Activated effector memory CD4-positive, alpha-beta T cell treated with Interleukin-2 at 50 U/mL for 16 hours (primary cell): Measurements from ENCODE around the gene LHPP.
"Not testable (repeated sequence)": the region's sequence is repeated elsewhere in the genome, so short reads cannot be mapped to it uniquely, and the experiment has no call there.

ENCODE experiments used
- DNase-seq: peaks from one replicate; pipeline ENCODE4 v3.0.0-alpha.2; 2020

LHPP gene

GRCh38 chr10:124461642-124462347 lies at the start of gene LHPP:
LHPP (plus strand) TSS chr10:124461823; CDS start chr10:124461863, 40 bp downstream.
- DNase-seq = peak; percentile 85

- DNase-seq = no peak
Observed at GRCh38 chr10:124414076-124414475, 47.5 kb upstream of the LHPP start.

DNA sequence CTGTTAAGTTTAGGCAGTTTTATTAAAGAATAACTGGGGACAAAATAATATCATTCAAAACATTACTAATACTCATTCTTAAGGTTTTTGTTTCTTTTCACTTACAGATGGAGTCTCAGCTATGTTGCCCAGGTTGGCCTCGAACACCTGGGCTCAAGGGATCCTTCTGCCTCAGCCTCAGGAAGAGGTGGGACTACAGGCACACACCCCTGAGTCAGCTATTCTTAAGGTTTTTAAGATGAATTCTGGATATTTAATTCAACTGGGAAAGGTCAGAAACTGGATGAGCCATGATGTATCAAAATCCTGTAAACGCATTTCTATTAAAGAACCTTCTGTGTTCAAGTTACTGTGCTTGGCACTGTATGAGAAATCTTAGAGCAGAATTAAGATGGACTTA lies 46.4 kb upstream of the LHPP start:
- no peak for DNase-seq

- DNase-seq = no peak
Observed at GRCh38 chr10:124416733-124417132, 44.9 kb upstream of the LHPP start.

DNA sequence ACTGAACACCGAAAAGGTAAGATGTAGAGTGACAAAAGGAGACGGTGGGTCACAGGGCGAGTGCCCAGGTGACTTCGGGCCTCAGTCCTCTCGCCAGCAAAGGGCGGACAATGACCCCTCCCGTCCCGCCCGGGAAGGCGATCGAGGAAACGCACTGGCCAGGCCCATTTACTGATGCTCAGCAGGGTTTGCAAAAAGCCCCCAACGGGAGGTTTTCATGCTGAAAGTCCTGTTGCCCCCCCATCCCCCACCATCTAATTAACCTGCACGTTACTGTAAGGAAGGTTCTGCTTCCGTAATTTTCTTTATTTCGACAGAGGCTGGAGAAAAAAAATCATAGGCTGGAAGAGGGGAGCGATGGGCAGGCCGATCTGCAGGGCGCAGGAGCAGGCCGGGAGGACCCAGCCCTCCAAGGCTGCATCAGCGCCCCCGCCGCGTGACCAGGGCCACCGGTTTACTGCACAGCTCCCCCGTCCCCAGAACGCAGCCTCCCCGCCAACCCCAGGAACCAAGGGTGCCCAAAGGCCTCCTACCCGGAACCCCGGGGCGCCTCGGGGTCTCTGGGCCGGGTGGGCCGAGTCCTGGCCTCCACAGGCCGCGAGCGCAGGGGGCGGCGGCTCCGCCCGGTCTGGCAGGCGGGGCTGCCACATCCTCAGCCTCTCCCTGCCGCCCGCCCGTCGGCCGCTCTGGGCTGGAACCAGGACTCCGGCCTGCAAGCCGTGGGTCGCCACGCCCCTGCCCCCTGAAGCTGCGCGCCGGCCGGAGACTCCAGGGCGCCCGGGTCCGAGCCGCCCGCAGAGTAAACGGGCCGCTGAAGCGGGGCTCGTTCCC lies 43.5 kb upstream of the LHPP start:
- DNase-seq = peak; percentile 23

GRCh38 chr10:124418726-124419501 lies 42.7 kb upstream of the LHPP start, which contains the start of gene OAT:
OAT (minus strand) TSS chr10:124418923; CDS start chr10:124412171, 6,752 bp downstream.
- peak; percentile 94 for DNase-seq

- DNase-seq = no peak
Observed at GRCh38 chr10:124419635-124420034, 42.0 kb upstream of the LHPP start.

DNA sequence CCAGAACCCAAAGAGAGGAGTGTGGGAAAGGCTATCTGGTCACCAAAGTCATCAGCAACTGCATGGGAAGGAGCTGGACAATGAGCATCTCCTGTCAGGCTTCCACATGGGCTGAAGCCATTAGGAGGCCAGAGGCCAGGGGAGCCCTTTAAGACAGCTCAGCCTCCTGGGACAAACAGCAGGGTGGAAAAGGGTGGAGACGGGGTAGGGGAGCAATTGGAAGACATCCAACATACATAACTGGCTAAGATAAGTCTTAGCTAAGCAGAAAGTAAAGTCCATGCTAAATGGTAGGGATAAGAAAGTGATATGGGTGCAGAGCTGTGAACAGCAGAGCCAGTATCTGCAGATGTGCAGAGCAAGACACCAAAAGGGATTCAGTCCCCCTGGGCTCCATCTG lies 41.4 kb upstream of the LHPP start:
- DNase-seq = no peak

DNA sequence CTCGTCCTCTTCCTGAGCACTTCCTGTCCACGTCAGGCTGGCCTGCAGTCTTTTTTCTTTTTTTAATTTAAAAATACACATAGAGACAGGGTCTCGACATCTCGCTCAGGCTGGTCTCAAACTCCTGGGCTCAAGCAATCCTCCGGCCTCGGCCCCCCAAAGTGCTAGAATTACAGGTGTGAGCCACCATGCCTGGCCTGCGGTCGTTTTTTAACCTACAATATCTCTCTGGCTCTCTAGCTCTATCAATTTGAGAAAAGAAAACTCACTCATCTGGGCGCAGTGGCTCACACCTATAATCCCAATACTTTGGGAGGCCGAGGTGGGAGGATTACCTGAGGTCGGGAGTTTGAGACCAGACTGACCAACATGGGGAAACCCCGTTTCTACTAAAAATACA lies 38.9 kb upstream of the LHPP start:
- DNase-seq = no peak

DNA sequence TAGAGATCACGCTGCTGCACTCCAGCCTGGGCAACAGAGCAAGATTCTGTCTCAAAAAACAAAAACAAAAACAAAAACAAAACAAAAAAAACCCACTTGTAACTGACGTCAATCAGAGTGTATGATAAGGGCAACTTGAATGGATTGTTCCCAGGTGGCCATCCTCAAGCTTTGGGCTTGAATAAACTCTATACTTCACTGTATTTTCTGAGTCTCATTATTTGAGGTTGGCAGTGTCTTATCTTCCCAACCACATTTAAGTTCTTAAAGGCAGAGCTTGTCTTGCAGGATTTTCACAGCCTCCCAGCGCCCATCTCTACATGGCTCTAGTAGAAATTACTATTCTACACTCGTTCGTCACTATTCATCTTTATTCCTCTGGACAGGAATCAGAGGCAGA lies 37.8 kb upstream of the LHPP start:
- DNase-seq = no peak

GRCh38 chr10:124425227-124425962 lies 36.2 kb upstream of the LHPP start:
- DNase-seq = no peak

DNA sequence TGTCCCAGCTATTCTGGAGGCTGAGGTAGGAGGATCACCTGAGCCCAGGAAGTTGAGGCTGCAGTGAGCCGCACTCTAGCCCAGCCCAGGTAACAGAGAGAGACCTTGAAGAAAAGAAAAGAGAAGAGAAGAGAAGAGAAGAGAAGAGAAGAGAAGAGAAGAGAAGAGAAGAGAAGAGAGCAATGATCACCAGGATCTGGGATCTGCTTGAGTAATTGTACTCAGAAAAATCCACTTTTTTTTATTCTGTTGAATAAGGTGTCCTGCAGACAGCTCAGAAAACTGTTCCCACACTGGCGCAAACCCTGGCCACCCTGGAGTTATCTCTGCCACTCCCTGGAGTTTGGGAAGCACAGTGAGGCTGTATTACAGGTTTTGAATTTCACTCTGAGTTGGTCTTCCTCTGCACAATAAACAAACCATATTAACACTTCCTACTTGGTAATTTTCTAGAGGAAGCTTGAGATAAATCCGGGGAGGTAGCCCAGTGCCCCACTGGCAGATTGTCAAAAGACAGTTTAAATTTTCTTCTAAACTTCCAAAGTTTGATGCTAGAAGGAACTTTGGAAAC lies 33.3 kb upstream of the LHPP start:
- no peak for DNase-seq

DNA sequence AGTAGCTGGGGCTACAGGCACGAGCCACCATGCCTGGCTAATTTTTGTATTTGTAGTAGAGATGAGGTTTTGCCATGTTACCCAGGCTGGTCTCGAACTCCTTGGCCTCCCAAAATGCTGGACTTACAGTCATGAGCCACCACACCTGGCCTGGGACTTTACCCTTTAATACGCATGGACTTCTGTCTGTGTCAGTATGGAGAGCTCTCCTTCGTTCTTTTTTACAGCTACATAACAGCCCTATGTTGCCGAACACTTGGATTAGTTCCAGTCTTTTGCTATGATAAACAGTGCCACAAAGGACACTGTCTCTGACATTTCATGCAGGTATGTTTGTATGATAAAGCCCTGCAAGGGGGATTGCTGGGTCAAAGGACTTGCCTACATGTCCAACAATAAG lies 32.0 kb upstream of the LHPP start:
- no peak for DNase-seq

- DNase-seq = no peak
Observed at GRCh38 chr10:124430077-124430476, 31.5 kb upstream of the LHPP start.

GRCh38 chr10:124433461-124433860 lies 28.2 kb upstream of the LHPP start:
- no peak for DNase-seq

- DNase-seq = not testable (repeated sequence)
Observed at GRCh38 chr10:124435683-124436082, 25.9 kb upstream of the LHPP start.

GRCh38 chr10:124436191-124436638 lies 25.4 kb upstream of the LHPP start:
- DNase-seq = no peak

DNA sequence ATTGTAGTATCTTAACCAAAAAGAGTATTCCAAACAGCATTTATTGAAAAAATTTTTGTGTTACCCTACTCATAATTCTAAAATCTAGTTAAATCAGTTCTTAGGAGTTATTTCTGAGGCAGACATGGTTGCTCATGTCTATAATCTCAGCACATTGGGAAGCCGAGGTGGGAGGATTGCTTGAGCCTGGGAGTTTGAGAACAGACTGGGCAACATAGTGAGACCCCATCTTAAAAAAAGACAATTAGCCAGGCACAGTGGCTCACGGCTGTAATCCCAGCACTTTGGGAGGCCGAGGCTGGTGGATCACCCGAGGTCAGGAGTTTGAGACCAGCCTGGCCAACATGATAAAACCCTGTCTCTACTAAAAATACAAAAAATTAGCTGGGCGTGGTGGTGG lies 19.9 kb upstream of the LHPP start:
- not testable (repeated sequence) for DNase-seq

DNA sequence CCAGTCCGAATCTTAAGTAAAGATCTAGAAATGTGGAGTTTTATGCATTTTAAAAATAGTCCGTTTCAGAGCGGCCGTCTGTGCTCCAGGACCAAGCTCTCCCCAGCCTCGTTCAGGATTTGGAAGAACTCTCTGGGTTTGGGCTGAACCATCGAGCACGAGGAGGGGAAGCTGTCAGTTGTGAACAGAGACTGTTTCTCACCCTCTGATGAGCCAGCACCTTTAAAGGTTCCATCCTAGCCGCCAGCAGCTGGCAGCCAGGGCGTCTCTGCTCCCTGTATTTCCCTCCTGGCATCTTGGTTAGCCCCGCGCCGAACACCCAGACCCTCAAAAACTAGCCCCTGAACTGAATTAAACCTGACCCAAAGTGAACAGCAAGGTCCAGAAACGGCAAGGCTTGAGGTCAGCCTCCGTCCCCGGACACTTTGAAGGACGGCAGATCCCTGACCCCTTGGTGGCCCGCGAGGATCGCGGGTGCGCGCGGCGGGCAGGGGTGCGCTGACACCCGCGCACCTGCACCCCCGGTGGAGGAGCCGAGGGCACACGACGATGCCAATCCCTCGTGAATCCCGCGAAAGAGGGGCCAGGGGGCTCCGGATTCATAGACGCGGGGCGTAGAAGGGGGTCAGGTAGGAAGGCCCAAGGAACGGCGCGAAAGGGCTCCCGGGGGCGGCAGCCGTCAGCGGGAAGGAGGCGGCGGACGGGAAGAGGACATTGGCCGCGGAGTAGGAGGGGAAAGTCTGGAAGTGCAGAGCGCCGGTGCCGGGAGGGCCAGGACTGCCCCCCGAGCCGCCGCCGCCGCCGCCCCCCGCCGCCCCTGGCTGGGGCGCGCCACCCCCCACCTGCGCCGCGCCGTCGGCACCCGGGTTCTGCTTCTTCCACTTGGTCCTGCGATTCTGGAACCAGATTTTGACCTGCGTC lies 14.5 kb upstream of the LHPP start:
- no peak for DNase-seq

- no peak for DNase-seq
Observed at GRCh38 chr10:124447751-124448466, 13.7 kb upstream of the LHPP start.
